Activated T-helper 2 cell treated with anti-CD3 and anti-CD28 coated beads, Interferon-gamma antibody, Interleukin-2, Interleukin-4, amounts not matched to agents 10 μg/mL and 5 μg/mL and 100 μg/mL, durations not matched to agents 14 hours and 24 hours and 36 hours (primary cell): ENCODE measurements around the gene DNAJB11. TPM values are rescaled to one million over a fixed set of nuclear protein-coding genes. Genes with fewer than 3 reads are reported as not detected.

ENCODE experiments used
- DNase-seq: peaks from one replicate; pipeline ENCODE4 v3.0.0; 2021; ENCODE audit warnings: low spot score
- H3K27ac Mint-ChIP-seq: one replicate; pipeline ENCODE4 v1.8.0; 2021; ENCODE audit warnings: mixed read lengths
- H3K27me3 Mint-ChIP-seq: one replicate; pipeline ENCODE4 v1.8.0; 2021; ENCODE audit warnings: low read depth, mixed read lengths
- H3K36me3 Mint-ChIP-seq: one replicate; pipeline ENCODE4 v1.8.0; 2021; ENCODE audit warnings: low read depth, mixed read lengths
- H3K4me1 Mint-ChIP-seq: one replicate; pipeline ENCODE4 v1.8.0; 2021; ENCODE audit warnings: low read depth, mixed read lengths
- H3K4me3 Mint-ChIP-seq: one replicate; pipeline ENCODE4 v1.8.0; 2021; ENCODE audit warnings: low read depth, mild to moderate bottlenecking, moderate library complexity, mixed read lengths
- H3K9me3 Mint-ChIP-seq: one replicate; pipeline ENCODE4 v1.8.0; 2021; ENCODE audit warnings: mixed read lengths
- intact Hi-C: fragments of 100-400 bp; cut with micrococcal nuclease; formaldehyde crosslinking; loops from one replicate; pipeline ENCODE4 v1.15.1; 2023
- total RNA-seq: library from RNA; stranded (reverse); gene quantifications from 2 replicates; pipeline ENCODE4 v1.2.3, GENCODE V29; 2022

The DNAJB11 gene
- total RNA-seq, 1 donor from 2014 or later: 72.8 TPM

DNA sequence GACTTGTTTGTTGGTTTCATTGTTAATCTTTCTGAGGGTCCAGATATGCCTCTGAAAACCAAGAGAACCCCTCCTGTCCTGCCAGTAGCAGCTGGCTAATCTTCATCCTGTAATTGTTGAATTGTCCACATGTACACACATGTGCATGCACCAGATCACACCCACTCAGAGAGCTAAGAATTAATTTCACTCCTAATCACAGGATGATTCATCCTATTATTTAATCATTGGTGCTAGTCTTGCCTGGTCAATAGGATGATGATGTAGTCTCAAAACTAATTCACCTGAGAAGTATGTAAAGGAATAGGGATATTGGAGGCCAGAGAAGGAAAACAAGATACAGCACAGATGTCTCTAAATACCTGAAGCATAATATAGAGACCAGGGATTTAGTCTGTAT is 34.6 kb downstream of the DNAJB11 start:
- DNase-seq: no peak
- peaks cover 8% of the 10 kb centered on the region for H3K27me3 Mint-ChIP-seq
- no peaks in the 10 kb centered on the region for H3K36me3 Mint-ChIP-seq
- H3K4me1 Mint-ChIP-seq: no peaks in the 10 kb centered on the region
- no peak overlapping the region for H3K27ac Mint-ChIP-seq
- intact Hi-C loops: no loop called here
- no peaks in the 10 kb centered on the region for H3K9me3 Mint-ChIP-seq
- H3K4me3 Mint-ChIP-seq: no peak overlapping the region

DNA sequence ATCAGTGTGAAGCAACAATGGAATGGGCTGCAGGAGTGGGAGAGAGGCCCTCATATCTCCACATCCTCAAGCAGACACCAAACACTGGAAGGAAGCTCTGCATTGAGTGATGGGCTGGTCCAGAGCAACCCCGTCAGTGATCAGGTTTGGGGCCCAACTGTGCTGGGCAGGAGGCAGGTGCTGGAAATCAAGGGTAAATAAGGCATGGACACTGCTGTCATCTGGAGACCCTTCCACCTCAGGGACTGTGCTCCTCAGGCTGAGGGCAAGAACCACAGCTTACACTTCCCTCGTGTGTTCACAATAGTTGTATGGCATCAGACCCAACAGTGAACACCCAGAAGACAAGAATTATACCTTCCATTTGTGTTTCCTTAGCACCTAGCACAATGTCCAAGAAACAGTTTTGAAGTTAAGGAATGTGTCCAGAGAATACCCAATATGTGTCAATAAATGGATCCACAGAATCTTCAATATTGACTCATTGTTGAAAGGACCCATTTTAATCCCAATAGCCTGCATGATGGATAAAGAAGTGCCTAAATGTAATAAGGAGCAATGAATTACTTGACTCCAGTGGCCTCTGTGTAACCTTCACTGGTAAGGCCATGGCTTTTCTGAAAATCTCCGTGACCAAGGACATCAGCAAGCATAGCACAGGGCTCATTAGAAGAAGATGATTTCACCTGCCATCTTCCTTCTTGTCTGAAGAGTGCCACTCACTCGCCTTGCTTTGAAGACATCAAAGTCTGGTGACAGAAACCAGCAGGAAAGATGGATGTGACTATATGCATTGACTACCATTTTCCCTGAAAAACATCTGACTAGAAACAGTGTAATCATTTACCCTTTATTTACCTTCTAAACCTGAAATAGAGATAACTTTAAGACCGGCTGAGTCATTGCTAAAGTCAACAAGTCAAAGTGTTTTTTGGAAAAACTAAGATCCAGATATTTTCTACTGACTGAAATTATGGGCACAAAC is 35.3 kb downstream of the DNAJB11 start:
- no peak for DNase-seq
- Mint-ChIP-seq H3K4me1 (no peaks in the 10 kb centered on the region), H3K4me3 (no peak overlapping the region), H3K36me3 (no peaks in the 10 kb centered on the region), H3K27ac (no peak overlapping the region), H3K27me3 (peaks cover 8% of the 10 kb centered on the region), H3K9me3 (no peaks in the 10 kb centered on the region)
- intact Hi-C loops: no loop called here

DNA sequence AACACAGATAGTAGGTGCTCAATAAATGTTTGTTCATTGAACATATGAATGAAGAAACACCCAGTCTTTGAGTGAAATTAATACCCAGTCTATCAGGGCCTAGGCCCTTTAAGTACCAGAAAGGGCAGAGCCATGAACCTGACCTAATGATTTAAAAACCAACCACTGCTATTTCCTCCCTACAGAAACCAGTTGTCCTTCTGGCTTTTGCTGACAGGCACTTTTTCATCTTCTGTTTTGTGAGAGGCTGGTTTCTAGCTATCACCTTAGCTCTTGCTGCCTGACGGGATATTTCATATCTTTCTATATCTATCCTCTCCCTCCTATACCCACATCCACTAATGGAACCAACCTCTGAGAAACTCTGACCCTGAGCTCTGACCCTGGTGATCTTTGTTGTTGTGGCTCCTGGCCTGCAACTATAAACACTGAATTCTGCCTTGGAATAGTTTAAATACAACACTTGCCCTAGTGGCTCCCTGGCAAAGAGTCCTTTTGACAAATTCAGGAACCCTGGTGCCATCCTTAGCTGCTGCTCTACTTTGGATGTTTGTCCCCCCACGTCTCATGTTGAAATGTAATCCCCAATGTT is 38.2 kb downstream of the DNAJB11 start:
- H3K4me1 Mint-ChIP-seq: no peaks in the 10 kb centered on the region
- no peaks in the 10 kb centered on the region for H3K36me3 Mint-ChIP-seq
- no peak overlapping the region for H3K4me3 Mint-ChIP-seq
- no peak overlapping the region for H3K27ac Mint-ChIP-seq
- intact Hi-C loops: no loop called here
- H3K9me3 Mint-ChIP-seq: no peaks in the 10 kb centered on the region
- peaks cover 18% of the 10 kb centered on the region for H3K27me3 Mint-ChIP-seq
- DNase-seq: no peak

DNA sequence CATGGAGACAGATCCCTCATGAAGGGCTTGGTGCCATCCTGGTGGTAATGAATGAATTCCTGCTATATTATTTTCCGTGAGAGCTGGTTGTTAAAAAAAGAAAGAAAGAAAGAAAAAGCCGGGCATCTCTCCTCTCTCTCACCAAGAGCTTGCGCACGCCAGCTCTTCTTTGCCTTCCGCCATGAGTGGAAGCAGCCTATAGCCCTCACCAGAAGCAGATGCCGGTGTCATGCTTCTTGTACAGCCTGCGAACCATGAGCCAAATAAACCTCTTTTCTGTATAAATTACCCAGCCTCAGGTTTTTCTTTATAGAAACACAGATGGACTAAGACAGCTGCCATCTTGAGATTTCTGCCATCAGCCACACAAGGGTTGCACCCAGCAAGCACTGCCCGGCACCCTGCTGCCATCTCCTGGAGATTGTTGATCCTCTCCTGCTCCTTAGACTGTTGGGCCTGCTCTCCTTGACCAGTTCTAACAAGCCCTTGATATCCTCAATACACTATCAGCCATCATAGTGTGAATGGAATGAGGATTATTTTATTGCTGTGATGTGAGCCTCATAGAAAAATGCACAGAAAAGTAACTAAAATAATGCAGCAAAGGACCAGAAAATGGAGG is 38.8 kb downstream of the DNAJB11 start:
- Mint-ChIP-seq H3K4me3 (no peak overlapping the region), H3K27ac (no peak overlapping the region), H3K9me3 (no peaks in the 10 kb centered on the region), H3K36me3 (no peaks in the 10 kb centered on the region), H3K4me1 (peaks cover 1% of the 10 kb centered on the region), H3K27me3 (peaks cover 22% of the 10 kb centered on the region)
- intact Hi-C loops: no loop called here
- DNase-seq: no peak

DNA sequence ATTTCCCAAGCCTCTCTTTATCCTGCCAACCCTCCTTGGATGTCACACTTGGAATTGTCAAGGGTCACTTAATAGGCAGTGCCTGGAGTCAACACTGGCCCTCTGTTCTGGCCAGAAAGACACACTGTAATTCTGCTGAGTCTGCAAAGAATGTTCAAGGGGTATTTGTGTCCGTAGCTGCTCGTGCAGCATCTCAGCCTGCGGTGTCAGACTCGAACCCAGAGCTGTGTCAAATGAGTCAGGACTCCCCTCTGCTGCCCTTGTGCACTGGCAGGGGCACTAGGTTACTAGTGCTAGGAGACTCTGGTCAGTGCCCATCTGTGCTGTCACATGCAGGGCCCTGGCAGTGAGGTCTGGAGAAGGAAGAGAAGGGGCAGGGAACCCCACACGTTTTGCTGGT is 41.5 kb downstream of the DNAJB11 start:
- no peak overlapping the region for H3K4me3 Mint-ChIP-seq
- no peak for DNase-seq
- H3K4me1 Mint-ChIP-seq: peaks cover 11% of the 10 kb centered on the region
- no peak overlapping the region for H3K27ac Mint-ChIP-seq
- H3K9me3 Mint-ChIP-seq: no peaks in the 10 kb centered on the region
- intact Hi-C loops: loop anchor here (10.0 kb wide), 1 partner anchor 77 kb away; no protein-coding TSS in a partner anchor
- H3K36me3 Mint-ChIP-seq: no peaks in the 10 kb centered on the region
- peaks cover 24% of the 10 kb centered on the region for H3K27me3 Mint-ChIP-seq

DNA sequence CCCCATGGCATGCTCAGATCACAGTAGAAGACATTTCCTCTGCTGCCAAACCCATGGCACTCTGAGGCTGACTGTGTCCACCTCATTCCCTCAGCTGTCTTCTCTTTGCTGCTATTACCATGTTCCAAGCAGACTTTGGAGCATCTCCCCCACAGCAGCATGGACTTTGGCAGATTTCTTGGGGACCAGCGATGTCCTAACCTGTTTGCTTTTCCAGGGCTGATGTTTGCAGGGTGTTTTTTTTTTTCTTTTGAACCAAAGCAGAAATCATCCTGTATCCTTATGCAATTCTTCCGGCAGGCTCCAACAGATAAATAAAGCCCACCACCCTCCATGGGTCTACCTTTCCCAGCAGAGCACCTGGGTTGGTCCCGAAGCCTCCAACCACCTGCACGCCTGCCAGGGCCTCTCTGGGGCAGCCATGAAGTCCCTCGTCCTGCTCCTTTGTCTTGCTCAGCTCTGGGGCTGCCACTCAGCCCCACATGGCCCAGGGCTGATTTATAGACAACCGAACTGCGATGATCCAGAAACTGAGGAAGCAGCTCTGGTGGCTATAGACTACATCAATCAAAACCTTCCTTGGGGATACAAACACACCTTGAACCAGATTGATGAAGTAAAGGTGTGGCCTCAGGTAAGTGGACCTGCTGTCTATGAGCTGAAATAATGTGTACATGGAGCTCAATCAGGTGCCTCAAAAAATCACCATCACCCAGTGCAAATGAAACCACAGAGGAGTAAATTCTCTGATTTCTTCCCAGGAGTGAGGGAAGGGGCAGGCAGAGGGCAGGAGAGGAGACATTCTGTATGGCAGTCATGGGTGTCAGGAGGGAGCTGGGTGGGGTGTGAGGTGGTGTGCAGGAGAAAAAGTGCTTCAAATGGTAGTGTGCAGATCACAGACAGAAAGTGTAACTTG is 42.5 kb downstream of the DNAJB11 start, which contains the start of gene AHSG:
TSS of gene AHSG (plus strand) at position 340 of the 916 bp plus-strand sequence. CDS start at position 422, 82 bp downstream.
- Mint-ChIP-seq H3K27ac (no peak within 1 kb of the TSS), H3K27me3 (peaks cover 31% of the 10 kb centered on the region), H3K36me3 (no peaks in the 10 kb centered on the region), H3K9me3 (no peaks in the 10 kb centered on the region), H3K4me3 (no peak within 1 kb of the TSS), H3K4me1 (peaks cover 13% of the 10 kb centered on the region)
- intact Hi-C loops: loop anchor here (10.0 kb wide), 1 partner anchor 78 kb away; no protein-coding TSS in a partner anchor
- no peak for DNase-seq

DNA sequence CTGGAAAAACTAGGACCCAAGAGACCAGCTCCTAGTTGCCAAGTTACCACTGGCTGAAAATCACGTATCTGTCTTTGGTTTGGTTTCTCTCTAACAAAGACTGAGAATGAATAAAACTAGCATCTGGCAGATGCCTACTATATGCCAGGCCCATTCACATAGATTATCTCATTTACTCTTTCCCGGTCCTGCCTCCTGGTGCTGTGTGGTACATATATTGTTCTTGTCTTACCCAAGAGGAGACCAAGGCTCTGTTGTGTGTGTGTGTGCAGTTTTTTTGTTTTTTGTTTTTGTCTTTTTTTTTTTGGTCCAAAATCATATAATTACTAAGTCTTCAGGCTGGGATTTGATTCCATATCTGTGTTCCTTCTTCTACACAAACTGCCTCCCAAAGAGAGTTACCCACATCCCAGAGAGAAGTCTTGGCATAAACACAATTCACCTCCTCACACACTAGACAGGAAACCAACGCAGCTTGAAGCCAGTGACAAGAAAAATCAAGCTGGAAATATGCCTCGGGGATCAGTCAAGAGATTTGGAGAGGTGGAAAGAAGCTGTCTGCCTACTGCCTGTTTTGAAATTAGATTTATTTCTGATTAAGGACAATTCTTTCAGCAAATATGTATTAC is 43.2 kb downstream of the DNAJB11 start:
- intact Hi-C loops: loop anchor here (1.0 to 10.0 kb wide), 2 partner anchors 79 to 208 kb away; no protein-coding TSS in a partner anchor
- Mint-ChIP-seq H3K4me3 (no peak overlapping the region), H3K9me3 (no peaks in the 10 kb centered on the region), H3K4me1 (peaks cover 13% of the 10 kb centered on the region), H3K27me3 (peaks cover 39% of the 10 kb centered on the region), H3K36me3 (no peaks in the 10 kb centered on the region), H3K27ac (no peak overlapping the region)
- DNase-seq: no peak

DNA sequence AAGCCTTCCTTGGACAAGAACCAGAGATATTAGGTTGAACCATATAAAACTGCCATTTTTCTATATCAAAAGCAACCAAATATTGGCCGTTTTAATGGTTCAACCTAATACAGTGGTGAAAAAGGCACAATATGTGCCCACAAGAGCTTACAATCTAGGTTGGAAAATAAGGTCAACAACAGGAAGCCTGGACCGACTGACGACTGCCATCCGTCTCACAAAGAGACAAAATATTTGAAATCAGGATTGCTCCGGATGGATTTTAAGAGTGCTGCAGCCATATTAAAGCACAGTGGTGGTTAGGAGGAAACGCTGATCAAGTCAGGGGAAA is 43.7 kb downstream of the DNAJB11 start:
- no peaks in the 10 kb centered on the region for H3K9me3 Mint-ChIP-seq
- DNase-seq: no peak
- no peak overlapping the region for H3K27ac Mint-ChIP-seq
- H3K4me3 Mint-ChIP-seq: no peak overlapping the region
- intact Hi-C loops: loop anchor here (1.0 to 10.0 kb wide), 2 partner anchors 79 to 207 kb away; no protein-coding TSS in a partner anchor
- peaks cover 40% of the 10 kb centered on the region for H3K27me3 Mint-ChIP-seq
- no peaks in the 10 kb centered on the region for H3K36me3 Mint-ChIP-seq
- peaks cover 13% of the 10 kb centered on the region for H3K4me1 Mint-ChIP-seq

DNA sequence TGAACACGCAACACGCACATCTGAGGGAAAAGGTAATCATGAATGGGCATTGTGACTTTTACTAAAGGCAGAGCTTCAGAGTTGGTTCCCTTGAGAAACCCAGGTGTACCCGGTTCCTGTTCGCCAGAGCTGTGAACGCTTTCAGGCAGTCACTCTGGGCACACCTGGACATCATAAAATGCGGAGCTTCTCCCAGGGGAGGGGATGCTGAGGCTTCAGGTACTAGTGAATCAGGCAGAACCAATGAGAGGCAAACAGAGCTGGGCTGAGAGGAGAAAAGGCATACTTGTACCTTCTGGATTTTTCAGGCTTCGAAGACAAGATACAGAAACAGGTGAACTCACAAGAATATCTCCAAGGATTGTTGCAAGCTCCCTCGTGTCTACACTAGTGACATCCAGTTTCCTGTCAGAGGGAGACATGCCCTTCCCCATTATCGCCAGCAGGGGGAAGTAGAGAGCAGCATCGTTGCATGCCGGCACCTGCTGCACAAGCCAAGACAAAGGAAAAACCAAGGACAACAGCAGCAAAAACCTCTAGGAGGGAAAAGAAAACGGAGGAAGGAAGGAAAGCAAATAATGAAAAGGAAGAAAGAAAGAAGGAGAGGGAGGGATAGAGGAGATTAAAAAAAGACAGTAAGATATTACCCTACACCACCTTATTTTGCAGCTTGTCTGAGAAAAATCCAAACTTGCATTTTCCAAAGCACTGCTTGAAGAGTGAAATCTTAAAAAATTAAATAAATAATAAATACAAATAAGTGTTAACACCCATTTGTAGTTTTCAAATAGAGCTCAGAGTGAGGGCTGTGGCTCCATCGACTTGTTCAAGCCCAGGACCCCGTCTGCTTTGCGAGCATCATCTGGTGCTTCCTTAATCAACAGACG is 44.3 kb downstream of the DNAJB11 start:
- Mint-ChIP-seq H3K27me3 (peaks cover 40% of the 10 kb centered on the region), H3K27ac (no peak overlapping the region), H3K9me3 (no peaks in the 10 kb centered on the region), H3K4me1 (peaks cover 13% of the 10 kb centered on the region), H3K36me3 (no peaks in the 10 kb centered on the region), H3K4me3 (no peak overlapping the region)
- intact Hi-C loops: loop anchor here (1.0 to 10.0 kb wide), 3 partner anchors 80 to 206 kb away; partner anchors contain the start of gene EIF4A2
- peak; percentile 63 for DNase-seq

DNA sequence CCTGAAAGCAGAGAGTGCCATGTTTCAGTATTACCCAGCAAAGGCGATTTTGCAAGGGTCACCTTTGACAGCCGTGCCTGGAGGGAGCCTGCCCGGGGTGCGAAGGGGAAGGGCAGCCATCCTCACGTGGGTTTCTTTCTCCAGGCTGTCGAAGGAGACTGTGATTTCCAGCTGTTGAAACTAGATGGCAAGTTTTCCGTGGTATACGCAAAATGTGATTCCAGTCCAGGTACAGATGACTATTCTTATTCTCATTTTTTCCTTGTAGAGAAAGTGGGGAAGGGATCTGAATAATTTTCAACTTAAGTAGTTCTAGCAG is 45.7 kb downstream of the DNAJB11 start:
- Mint-ChIP-seq H3K4me1 (peaks cover 13% of the 10 kb centered on the region), H3K4me3 (no peak overlapping the region), H3K27ac (no peak overlapping the region), H3K36me3 (no peaks in the 10 kb centered on the region), H3K9me3 (no peaks in the 10 kb centered on the region), H3K27me3 (peaks cover 44% of the 10 kb centered on the region)
- no peak for DNase-seq
- intact Hi-C loops: loop anchor here (5.0 to 10.0 kb wide), 2 partner anchors 81 to 166 kb away; partner anchors contain the start of gene EIF4A2
